ENCODE results near the gene ARMH2. TPM values are rescaled to one million over a fixed set of nuclear protein-coding genes. Genes with fewer than 3 reads are reported as not detected.

Gene ARMH2
- total RNA-seq = not detected in 2 replicates

DNA sequence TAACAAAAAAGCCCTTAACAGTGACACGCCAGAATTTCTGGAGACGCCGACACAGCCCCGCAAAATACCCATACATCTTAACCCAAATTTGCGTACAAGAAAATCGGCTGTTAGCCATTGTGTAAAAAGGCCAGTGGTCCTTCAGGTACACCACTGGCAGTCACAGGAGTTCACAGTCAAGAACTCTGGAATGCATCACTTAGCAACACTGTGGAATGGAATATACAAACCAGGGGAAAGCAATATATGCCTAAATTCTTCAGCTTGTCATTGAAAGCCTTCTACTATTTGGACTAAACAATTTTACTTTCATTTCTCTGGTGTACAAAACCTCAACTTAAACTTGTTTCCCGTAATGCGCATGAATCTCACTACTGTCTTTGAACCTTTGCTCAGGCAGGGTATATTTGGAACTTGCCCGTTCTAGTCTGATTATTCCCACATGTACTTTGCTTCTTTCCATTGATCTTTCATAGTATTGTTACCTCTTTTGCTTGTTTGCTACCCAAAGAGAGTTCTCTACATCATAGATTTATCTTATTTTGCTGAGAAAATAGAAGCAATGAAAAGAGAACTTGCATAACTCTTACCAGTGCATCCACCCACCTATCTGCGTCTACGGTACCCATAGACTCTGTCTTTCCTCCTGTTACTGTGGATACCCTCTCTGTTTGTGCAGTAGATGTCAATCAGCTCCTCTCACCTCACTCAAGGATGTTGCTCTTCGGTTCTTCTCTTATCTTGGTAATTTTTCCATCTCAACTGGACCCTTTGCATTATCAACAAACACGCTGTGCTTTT, at the start of gene ARMH2:
ARMH2 (minus strand) TSS at position 178 of the 801 bp plus-strand sequence; CDS start at position 118, 60 bp downstream.

DNA sequence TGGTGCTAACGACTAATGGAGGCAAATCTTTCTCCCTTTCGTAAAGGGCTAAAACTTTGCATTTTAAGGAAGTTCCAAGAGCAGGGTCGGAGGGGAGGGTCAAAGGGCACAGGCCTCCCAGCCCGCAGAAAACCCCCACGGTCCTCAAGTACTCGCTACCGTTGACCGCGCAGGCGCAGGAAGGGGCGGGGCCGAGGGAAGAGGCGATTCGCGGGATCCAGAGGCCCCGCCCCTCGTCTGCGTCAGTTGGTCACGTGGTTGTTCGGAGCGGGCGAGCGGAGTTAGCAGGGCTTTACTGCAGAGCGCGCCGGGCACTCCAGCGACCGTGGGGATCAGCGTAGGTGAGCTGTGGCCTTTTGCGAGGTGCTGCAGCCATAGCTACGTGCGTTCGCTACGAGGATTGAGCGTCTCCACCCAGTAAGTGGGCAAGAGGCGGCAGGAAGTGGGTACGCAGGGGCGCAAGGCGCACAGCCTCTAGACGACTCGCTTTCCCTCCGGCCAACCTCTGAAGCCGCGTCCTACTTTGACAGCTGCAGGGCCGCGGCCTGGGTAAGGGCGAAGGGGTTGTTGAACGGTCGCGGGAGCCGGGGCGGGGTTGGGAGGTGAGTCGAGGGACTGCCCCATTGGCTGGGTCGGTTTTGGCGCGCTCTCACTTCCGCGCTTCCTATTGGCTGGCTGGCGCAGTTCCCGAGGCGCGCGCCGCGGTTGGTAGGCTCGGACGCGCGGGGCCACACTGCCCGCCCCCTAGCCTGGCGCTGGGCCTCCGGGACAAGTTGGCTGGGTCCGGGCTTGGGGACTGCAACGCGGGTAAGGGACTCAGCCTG, 23.8 kb downstream of the ARMH2 start, which contains the start of gene GMNN:
GMNN (plus strand) TSS at position 242 of the 824 bp plus-strand sequence. CDS start 2,310 bp downstream, outside the sequence.

Other genes starting within 250 kb of the ARMH2 start
- gene KIAA0319, start 152.7 kb downstream of the ARMH2 start, total RNA-seq = under 0.01 and 0.06 TPM in 2 replicates
- gene TDP2, start 132.0 kb downstream of the ARMH2 start, total RNA-seq = 21.3 and 25.1 TPM in 2 replicates
- 9.9 and 11.6 TPM in 2 replicates for gene ACOT13, start 131.8 kb downstream of the ARMH2 start, total RNA-seq
- gene C6orf62, start 79.8 kb downstream of the ARMH2 start, total RNA-seq = 83.3 and 83.8 TPM in 2 replicates
- 16.1 and 29.3 TPM in 2 replicates for gene GMNN, start 24.0 kb downstream of the ARMH2 start, total RNA-seq
- gene RIPOR2, start 137.0 kb upstream of the ARMH2 start, total RNA-seq = 0.87 and 5.4 TPM in 2 replicates

All from aortic smooth muscle cell (primary cell).